IPS-18a (cell line): ENCODE results near the gene TBC1D22A.

Experiments
- H3K27ac ChIP-seq: one replicate; pipeline ENCODE4 v1.5.1; 2013; ENCODE audit warnings: low read length
- H3K27me3 ChIP-seq: one replicate; pipeline ENCODE4 v1.6.1; 2013; ENCODE audit warnings: mild to moderate bottlenecking, low read length; ENCODE audit not compliant: control insufficient read depth, insufficient read depth
- H3K36me3 ChIP-seq: one replicate; pipeline ENCODE4 v1.6.1; 2013; ENCODE audit warnings: low read depth, low read length; ENCODE audit not compliant: control insufficient read depth
- H3K4me1 ChIP-seq: one replicate; pipeline ENCODE4 v1.6.1; 2013; ENCODE audit warnings: low read depth, low read length; ENCODE audit not compliant: control insufficient read depth
- H3K4me3 ChIP-seq: one replicate; pipeline ENCODE4 v1.5.1; 2013; ENCODE audit warnings: low read length
- H3K9ac ChIP-seq: one replicate; pipeline ENCODE4 v1.6.1; 2013; ENCODE audit warnings: mild to moderate bottlenecking, low read length, moderate library complexity
- H3K9me3 ChIP-seq: one replicate; pipeline ENCODE4 v1.6.1; 2013; ENCODE audit warnings: low read depth, low read length; ENCODE audit not compliant: control insufficient read depth

TBC1D22A gene

DNA sequence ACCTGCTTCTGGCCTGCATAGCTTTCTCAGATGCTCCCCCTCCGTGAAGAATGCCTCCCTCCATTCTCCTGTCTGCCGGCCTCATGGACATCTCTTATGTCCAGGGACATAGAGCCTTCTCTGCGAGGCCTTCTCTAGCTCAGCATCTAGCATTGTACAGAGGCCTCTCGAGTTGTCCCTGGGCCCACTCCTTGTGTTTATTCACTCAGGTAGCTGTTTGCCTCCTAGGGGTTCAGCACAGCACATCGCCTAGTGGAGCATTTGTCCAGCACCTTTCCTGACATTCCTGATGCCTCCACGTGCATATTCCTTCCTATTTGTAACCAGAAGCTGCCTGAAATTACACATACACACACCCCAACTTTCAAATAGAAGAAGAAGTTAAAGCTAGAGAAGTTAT, 101.3 kb downstream of the TBC1D22A start:
- H3K9me3 ChIP-seq, result no peaks in the 10 kb centered on the region

DNA sequence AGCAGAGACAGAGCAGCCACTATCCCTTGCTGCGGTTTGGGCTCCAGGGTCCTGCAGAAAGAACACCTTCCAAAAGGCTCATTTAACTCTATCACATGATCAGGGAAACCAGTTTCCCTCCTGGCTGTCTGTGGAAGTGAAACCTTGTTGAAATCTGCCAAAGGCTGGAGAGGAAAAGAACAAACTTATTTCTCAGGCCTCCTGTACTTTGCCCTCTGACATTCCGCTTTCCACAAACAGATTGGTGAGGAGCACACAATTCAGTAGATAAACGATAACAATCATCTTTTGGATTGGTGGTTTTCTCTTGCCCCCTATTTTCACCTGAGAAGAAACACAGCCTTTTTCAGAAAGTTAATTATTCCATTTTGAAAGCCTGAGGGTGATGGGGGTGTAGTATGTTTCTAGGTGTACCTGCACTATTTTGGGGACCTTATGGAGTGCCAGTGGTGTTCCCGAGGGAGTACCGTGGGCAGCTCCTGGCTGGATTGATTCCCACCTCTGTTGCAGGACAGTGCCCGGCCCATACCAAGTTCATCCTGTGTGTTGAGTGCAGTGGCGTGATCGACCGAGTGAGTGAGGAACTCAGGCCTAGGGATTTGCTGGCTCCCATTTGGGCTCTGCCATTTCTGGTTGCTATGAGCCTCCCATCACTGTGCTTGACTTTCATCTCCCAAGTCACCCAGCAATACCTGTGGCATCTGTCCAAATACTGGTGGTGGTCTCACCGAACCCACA, 102.0 kb downstream of the TBC1D22A start:
- no peaks in the 10 kb centered on the region for H3K9me3 ChIP-seq
- H3K4me1 ChIP-seq, result peaks cover 8% of the 10 kb centered on the region
- H3K9ac ChIP-seq, result no peak overlapping the region
- H3K27me3 ChIP-seq, result no peaks in the 10 kb centered on the region
- H3K27ac ChIP-seq, result no peak overlapping the region
- H3K4me3 ChIP-seq, result no peak overlapping the region
- H3K36me3 ChIP-seq, result no peaks in the 10 kb centered on the region

More for the DNA sequence above, 101.3 kb downstream of the TBC1D22A start:
- Histone ChIP-seq H3K4me1 (peaks cover 8% of the 10 kb centered on the region), H3K27me3 (no peaks in the 10 kb centered on the region), H3K36me3 (no peaks in the 10 kb centered on the region), H3K4me3 (no peak overlapping the region), H3K27ac (no peak overlapping the region), H3K9ac (no peak overlapping the region)

DNA sequence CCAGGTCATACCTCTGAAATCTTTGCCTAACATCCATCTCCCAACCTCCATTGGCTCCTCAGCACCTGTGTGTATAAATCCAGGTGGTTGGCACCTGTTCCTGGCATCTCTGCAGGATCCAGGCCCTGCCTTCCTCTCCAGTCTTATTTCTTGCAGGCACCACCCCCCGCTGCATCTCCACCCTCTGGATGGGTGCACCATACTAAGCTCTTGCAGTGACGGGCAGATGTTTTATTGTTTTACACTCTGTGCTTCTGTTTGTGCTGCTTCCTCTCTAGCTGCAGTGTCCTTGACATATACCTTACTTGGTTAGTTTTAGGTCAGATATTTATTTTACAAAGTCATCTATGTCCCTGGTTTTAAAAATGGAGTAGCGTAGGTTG, 102.6 kb downstream of the TBC1D22A start:
- Histone ChIP-seq H3K4me1 (peaks cover 8% of the 10 kb centered on the region), H3K9ac (no peak overlapping the region), H3K27me3 (no peaks in the 10 kb centered on the region), H3K27ac (no peak overlapping the region), H3K4me3 (no peak overlapping the region), H3K9me3 (no peaks in the 10 kb centered on the region), H3K36me3 (no peaks in the 10 kb centered on the region)

DNA sequence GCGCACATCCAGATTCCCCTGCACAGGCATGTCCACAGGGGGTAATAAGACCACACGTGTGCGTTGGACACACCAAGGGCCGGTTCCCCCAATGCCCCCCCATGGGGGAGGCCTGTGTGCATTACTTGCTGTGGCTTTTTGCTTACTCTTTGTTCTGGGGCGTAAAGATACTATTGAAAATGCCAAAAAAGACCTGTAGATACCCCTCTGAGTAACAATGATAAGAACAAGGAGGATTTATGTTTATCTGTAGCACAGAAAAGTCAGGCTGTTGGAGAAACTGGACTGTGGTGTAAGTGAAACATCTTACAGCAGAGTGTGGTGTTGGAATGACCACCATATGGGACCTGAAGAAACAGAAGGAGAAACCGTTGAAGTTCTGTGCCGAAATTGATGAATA, 103.2 kb downstream of the TBC1D22A start:
- H3K9ac ChIP-seq, result no peak overlapping the region
- no peaks in the 10 kb centered on the region for H3K27me3 ChIP-seq
- no peaks in the 10 kb centered on the region for H3K9me3 ChIP-seq
- no peaks in the 10 kb centered on the region for H3K36me3 ChIP-seq
- H3K4me3 ChIP-seq, result no peak overlapping the region
- H3K4me1 ChIP-seq, result peaks cover 8% of the 10 kb centered on the region
- no peak overlapping the region for H3K27ac ChIP-seq

DNA sequence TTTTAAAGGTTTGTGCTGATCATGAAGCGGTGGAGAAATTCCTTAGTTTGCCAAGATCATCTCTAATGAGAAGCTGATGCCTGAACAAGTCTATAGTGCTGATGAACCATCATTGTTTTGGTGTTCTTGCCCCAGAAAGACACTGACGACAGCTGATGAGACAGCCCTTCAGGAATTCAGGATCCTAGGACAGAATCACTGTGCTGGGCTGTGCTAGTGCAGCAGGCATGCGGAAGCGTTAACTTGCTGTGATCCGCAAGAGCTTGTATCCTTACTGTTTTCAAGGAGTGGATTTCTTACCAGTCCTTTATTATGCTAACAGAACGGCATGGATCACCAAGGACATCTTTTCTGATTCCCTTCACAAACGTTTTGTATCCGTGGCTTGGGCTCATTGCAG, 104.1 kb downstream of the TBC1D22A start:
- H3K27ac ChIP-seq, result no peak overlapping the region
- no peak overlapping the region for H3K9ac ChIP-seq
- H3K9me3 ChIP-seq, result peaks cover 6% of the 10 kb centered on the region
- H3K4me3 ChIP-seq, result no peak overlapping the region
- peaks cover 8% of the 10 kb centered on the region for H3K4me1 ChIP-seq
- H3K27me3 ChIP-seq, result no peaks in the 10 kb centered on the region
- H3K36me3 ChIP-seq, result no peaks in the 10 kb centered on the region

DNA sequence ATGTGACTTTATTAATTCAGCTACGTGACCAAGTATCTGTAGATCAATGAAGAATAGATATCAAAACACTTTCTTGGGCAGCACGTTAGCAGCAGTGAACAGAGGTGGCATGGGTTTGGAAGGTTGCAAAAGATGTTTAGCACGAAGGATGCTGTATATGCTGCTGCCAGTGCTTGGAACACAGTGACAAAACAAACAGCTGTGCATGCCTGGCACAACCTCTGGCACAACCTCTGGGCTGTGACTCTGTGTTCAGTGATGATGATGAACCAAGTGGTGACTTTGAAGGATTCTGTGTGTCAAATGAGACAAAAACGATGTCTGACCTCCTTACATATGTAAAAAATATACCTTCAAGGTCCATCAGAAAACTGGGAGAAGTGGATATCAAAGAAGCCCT, 104.7 kb downstream of the TBC1D22A start:
- Histone ChIP-seq H3K9ac (no peak overlapping the region), H3K27ac (no peak overlapping the region), H3K27me3 (no peaks in the 10 kb centered on the region), H3K4me1 (peaks cover 8% of the 10 kb centered on the region), H3K4me3 (no peak overlapping the region), H3K9me3 (peaks cover 8% of the 10 kb centered on the region), H3K36me3 (no peaks in the 10 kb centered on the region)

DNA sequence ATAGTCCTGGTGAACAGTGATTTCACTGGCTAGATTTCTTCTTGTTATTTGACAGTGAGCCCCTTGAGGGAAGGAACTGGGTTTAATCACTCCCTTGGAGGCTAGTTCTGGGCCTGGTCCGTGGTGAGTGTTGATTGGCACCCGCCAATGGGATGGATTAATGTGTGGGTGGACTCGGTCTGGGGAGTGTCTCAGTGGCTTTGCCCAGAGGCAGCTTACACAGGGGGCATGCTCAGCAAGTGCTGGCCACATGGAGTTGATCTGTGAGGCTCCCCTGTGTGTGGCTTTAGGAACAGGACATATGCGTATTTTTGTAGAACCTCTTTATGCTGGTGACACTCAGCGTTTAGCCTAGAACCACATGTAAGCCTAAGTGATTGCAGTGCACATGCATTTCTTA, 106.9 kb downstream of the TBC1D22A start:
- Histone ChIP-seq H3K4me1 (peaks cover 8% of the 10 kb centered on the region), H3K9ac (no peak overlapping the region), H3K9me3 (peaks cover 8% of the 10 kb centered on the region), H3K27me3 (no peaks in the 10 kb centered on the region), H3K27ac (no peak overlapping the region), H3K4me3 (no peak overlapping the region), H3K36me3 (no peaks in the 10 kb centered on the region)

DNA sequence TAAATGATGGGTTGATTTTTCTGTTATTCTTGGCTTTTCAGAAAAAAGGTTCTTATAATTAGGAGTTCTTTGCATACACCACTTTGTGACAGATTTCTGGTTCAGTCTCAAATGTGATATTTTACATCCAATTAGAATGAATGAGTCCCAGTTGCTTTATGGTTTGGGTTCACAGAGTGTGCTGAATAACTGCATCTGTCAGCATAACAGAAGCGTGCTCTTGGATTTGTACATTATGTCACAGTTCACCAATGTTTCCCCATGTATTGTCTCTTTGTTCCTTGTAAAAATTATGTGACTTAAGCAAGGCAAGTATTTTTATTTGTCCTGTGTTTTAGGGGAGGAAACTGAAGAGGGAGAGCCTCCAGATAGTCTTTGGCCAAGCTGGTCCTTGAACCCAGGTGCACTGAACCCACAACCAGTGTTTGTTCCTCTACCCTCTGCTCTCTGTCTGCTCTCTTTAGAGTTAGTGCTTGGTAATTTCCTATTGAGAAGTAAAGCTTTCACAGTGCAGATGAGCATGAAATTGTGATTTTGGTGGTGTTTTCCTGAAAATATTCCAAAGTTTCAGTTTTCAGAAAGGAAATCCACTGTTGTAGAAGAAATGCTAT, 107.5 kb downstream of the TBC1D22A start:
- Histone ChIP-seq H3K9me3 (peaks cover 8% of the 10 kb centered on the region), H3K9ac (no peak overlapping the region), H3K4me3 (no peak overlapping the region), H3K36me3 (no peaks in the 10 kb centered on the region), H3K4me1 (peaks cover 8% of the 10 kb centered on the region), H3K27ac (no peak overlapping the region), H3K27me3 (no peaks in the 10 kb centered on the region)

DNA sequence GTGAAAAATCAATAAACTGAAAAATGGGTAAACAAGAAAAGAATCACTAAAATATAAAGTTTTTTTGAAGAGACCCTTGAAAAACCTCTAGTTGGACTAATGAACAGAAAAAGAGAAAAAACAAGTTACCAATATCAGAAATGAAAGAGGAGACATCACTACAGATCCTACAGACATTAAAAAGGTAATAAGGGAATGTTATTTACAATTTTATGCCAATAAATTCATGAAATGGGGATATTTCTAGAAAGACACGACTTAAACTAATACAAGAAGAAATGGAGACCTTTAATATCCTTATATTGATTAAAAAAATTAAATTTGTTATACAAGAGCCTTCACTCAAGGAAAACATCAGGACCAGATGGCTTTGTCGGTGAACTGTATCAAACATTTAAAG, 109.4 kb downstream of the TBC1D22A start:
- peaks cover 3% of the 10 kb centered on the region for H3K4me1 ChIP-seq
- no peaks in the 10 kb centered on the region for H3K27me3 ChIP-seq

DNA sequence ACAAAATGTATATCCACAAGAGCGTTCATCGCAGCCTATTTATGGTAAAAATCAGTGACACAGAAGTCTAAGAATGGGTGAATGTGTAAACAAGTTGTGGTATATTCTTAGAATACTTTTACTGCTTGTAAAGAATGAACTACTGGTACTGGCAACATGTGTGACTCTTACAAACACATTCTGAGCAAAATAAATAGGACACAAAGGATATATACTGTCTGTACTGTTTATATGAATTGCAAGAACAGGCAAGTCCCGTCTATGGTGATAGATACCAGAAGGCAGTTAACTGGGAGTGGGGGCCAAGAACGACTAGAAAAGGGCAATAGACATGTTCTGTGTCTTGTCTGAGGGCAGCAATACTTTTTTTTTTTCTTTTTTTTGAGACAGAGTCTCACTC, 112.6 kb downstream of the TBC1D22A start:
- no peak overlapping the region for H3K9ac ChIP-seq
- H3K27me3 ChIP-seq, result no peaks in the 10 kb centered on the region
- H3K27ac ChIP-seq, result no peak overlapping the region
- no peak overlapping the region for H3K4me3 ChIP-seq
- H3K4me1 ChIP-seq, result no peaks in the 10 kb centered on the region
- H3K36me3 ChIP-seq, result no peaks in the 10 kb centered on the region
- H3K9me3 ChIP-seq, result peaks cover 8% of the 10 kb centered on the region

More for the DNA sequence above, 109.4 kb downstream of the TBC1D22A start:
- H3K36me3 ChIP-seq, result no peaks in the 10 kb centered on the region
- no peak overlapping the region for H3K4me3 ChIP-seq
- H3K9me3 ChIP-seq, result peaks cover 8% of the 10 kb centered on the region
- no peak overlapping the region for H3K27ac ChIP-seq
- H3K9ac ChIP-seq, result no peak overlapping the region

DNA sequence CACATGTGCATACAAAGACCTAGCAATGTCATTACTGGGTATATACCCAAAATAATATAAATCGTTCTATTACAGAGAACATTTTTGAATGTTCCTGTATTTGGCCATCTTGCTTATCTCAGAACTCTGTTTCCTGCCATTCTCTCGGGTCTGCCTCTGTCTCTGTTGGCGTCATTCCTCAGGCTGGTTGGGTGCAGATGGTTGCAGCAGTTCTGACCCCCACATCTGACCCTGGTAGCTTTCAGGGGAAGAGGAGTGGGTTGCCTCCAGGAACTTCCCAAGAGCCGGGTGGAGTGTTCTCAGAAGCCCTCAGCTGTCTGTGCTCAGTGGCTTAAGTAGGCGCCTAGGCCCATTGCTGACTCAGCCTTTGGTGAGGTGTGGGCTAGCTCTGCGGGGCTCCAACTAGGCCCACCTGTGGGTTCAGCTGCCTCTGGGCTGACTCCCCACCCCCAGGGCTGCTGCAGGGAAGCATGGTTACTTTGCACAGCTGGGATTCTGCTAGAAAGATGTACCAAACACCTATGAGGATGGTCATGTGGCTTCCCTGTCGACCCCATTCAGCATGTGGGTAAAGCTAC, 114.0 kb downstream of the TBC1D22A start:
- Histone ChIP-seq H3K4me1 (no peaks in the 10 kb centered on the region), H3K27me3 (no peaks in the 10 kb centered on the region), H3K9me3 (peaks cover 4% of the 10 kb centered on the region), H3K9ac (no peak overlapping the region), H3K36me3 (no peaks in the 10 kb centered on the region), H3K27ac (no peak overlapping the region), H3K4me3 (no peak overlapping the region)
